Right forelimb (tissue), 1 donor: Measurements from ENCODE around the gene ELMO1.
A peak's percentile ranks its signal among the peaks of the same experiment; 100 is the strongest.

Experiments used
- DNase-seq: peaks from one replicate; pipeline ENCODE4 v3.0.0-alpha.2; 2018

The ELMO1 gene

DNA sequence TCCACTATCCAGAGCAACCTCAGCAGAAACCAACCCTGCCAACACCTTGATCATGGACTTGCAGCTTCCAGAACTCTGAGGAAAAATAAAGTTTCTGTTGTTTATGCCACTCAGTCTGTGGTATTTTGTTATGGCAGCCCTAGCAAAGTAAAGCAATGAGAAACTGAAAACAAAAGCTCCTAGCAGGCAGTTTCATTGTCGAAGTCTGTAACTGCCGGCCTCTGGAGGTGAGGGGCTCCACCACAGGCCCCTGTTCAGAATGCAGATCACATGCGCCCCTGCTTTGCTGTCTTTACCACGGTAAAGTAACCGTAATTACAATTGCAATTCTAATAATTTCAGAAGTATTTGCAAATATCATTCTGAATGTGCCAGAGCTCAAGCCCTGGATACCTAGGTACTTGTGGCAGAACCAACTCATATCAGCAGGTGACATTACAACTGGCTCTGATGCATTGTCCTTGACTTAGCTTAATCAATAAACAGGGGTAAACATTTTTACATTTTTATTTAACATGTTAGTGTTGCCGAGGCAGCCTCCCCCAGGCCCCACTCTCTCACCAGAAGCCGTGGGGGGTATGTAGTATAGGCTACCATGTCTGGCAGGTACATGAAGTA is 193.2 kb downstream of the ELMO1 start:
- no peak for DNase-seq

DNA sequence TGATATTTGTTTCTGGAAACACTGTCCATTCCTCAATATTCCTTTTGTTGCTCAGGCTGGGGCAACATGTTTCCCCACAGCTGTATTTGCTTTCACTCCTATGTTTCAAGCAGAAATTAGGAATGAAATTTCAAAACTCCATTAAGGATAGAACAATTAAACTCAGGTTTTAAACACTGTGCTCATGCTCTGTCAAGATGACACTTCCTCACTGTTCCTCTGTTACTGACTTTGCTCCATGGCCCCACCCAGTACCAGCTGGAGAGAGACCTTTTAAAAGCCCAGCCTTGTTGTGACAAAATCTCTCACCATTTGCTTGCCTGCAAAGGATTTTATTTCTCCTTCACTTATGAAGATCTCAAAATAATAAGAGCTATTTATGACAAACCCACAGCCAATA is 197.4 kb downstream of the ELMO1 start:
- no peak for DNase-seq

DNA sequence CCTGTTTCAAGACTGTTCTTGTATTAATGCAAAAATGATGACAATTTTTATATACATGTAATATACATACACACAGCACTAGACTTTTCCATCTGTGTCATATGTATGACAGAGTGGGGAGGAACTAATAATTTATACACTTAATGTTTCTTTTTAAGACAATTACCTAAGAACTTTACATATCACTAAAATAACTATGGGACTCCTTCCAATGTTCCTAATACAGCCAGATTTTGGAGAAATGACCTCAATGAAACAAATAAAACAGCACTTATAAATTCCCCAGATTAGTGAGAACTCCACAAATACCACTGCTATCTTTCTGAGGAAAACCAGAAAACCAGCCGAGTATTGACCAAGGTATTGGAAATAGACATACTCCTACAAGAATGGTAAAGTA is 199.4 kb downstream of the ELMO1 start:
- DNase-seq: no peak

- no peak for DNase-seq
These were observed 200.2 kb downstream of the ELMO1 start for GRCh38 chr7:37248396-37248861.

DNA sequence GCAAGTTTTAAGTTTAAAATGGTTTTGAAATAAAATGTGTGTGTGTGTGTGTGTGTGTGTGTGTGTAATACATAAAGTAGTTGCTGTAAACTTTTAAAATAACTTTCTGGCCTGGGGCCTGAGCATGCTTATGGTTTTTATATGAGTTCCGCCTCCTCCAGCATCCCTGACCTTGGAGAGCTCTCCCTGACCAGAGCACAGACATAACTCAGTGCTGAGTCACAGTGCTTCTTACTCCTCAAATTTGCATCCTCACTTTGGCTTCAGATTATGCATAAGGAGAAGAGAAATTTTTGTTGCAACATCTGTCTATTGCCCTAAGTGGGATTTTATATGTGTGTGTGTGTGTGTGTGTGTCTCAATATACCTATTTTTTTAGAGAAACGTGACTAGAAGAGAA is 200.8 kb downstream of the ELMO1 start:
- peak; percentile 54 for DNase-seq

DNA sequence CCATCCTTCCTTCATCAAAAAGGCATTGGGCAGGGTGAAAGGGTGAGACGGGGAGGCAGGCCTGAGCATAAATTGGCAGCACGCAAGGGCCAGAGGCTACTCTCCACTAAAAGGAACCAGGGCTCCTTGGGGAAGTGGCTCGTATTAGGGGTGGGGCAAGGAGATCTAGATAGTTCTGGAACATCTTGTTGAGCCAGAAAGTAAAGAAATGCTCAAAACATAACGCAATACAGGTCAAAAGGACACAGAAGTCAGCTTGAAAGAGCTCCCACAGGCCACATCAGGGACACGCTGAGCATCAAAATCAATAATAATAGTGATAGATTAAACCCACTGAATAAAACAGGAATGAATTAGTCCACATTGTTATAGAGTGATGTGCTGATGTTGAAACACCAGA is 203.1 kb downstream of the ELMO1 start:
- DNase-seq: no peak

- no peak for DNase-seq
These were observed 211.8 kb downstream of the ELMO1 start for GRCh38 chr7:37236906-37237305.

DNA sequence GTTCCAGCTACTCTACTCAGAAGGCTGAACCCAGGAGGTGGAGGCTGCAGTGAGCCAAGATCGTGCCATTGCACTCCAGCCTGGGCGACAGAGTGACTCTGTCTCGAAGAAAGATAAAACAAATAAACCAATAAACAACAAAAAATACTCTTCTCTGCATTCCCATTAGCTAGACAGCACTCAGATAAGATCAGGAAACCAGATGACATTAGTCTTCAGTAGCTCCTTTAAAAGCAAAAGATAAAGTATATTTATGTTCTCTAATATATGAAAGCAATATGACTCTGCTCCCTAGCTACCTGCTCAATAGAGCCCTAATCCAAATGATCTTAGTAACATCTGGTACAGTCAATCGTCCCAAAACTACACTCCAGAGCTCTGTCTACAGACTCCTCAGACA is 212.9 kb downstream of the ELMO1 start:
- no peak for DNase-seq

GRCh38 chr7:37234928-37235327 is 213.7 kb downstream of the ELMO1 start:
- DNase-seq: no peak

- DNase-seq: no peak
These were observed 214.3 kb downstream of the ELMO1 start for GRCh38 chr7:37234334-37234733.

- no peak for DNase-seq
These were observed 217.1 kb downstream of the ELMO1 start for GRCh38 chr7:37231613-37232012.

- no peak for DNase-seq
These were observed 218.4 kb downstream of the ELMO1 start for GRCh38 chr7:37230221-37230620.

DNA sequence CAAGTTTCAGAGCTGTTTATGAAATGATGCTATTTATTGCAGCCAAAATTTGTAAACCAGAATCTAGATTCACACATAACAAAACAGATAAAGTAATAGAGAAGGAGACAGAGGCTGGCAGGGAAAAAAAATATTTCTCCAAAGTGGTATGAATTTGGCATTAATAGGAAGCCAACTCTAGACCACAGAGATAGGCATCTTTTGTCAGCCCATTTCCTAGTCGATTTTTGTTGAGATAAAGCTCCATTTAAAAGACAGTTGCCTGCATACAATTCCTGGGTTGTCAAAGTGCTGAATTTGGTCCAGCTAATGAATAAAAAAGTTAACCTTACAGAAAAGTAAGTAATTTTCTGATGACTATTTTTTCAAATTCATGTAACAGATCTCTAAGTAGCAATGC is 219.3 kb downstream of the ELMO1 start:
- no peak for DNase-seq

DNA sequence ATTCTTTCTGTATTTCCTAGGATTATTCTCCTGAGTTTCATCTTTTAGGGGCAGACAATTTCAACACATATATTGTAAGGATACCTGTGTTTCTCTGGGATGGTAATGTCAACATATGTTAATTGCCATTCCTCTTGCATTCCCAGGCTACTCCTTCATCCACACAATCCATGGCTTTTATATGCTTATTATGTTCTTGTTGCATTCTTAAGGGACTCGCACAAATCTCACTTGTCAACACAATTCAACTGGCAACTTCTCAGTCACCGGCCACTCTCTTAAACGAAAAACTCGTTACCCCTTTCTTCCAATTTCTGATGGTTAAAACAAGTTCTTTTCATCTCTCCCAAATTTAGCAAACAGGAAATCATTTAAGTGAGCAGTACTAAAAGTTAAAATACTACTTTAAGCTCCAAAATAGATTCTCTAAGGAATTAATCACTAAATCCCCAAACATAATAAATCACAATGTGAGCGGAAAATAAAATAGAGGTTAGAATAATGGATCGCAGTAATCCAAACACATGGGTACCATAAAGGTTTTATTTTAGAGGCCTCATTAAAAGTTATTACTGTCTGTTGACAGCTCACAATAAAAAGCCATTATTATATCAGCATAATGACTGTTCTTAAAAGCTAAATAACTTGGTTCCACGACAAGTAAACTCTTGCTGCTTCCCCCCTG is 223.2 kb downstream of the ELMO1 start:
- DNase-seq: no peak

DNA sequence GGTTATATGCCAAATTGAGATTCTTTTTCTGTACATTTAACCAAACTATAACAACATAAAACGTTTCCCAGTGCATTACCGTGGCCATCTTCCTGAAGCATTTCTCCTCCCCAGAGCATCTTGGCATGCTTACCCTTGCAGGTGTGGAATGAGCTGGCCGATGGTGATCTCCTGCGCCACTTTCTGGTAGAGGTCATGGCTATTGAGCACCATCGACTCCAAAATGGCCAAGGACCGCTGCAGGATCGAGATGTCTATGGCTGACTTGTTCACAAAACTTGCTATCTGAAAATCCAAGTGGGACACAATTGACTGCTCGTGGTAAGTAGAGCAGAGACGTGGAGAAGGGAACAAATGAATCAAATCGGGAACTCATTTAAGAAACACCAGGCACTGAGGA is 223.9 kb downstream of the ELMO1 start:
- DNase-seq: no peak

DNA sequence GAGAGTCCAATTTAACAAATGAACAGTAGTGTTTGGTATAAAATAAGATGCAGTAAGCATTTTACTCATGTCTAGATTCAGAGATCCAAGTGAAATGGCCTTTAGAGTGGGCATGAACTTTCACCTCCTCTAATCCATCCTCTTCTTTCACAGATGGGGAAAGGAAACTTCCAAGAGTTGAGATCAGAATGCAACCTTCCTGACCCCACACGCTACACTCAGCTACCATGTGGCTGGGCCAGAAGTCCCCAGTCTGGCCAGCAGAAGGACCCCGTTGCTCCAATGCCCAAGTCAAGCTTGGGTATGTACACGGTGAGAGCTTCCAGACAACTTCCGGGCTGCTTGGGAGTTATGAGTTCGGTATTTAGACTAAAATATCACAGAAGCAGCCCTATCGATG is 228.0 kb downstream of the ELMO1 start:
- no peak for DNase-seq

GRCh38 chr7:37218956-37219355 is 229.7 kb downstream of the ELMO1 start:
- DNase-seq: no peak

GRCh38 chr7:37216923-37217322 is 231.7 kb downstream of the ELMO1 start:
- DNase-seq: no peak

GRCh38 chr7:37216156-37216852 is 232.4 kb downstream of the ELMO1 start:
- DNase-seq: no peak

- no peak for DNase-seq
These were observed 233.3 kb downstream of the ELMO1 start for GRCh38 chr7:37215290-37215923.

DNA sequence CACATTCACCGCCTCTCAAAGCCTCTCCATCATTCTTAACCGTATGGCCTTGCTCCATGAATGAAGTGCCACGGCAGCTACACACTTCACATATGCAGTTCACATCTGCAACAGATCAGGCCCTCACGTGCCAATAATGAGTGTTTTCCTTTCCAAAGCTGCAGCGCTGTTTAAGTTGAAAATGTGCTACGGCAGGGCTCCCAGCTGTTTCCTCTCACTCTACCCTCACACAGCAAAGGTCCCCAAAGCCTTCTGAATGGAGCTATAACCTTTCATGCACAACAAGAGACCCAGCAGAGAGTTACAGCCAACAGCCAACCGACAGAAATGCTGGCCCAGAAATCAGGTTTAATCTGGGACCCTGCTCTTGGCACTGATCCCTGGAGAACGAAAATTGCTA is 236.1 kb downstream of the ELMO1 start:
- DNase-seq: peak; percentile 83

- no peak for DNase-seq
These were observed 236.6 kb downstream of the ELMO1 start for GRCh38 chr7:37212051-37212450.

GRCh38 chr7:37211097-37211880 is 237.4 kb downstream of the ELMO1 start:
- peak; percentile 77 for DNase-seq
